IPS-15b (cell line): ENCODE measurements around the gene TRIM64.
"Not testable (repeated sequence)": the region's sequence is repeated elsewhere in the genome, so short reads cannot be mapped to it uniquely, and the experiment has no call there.

Experiments
- H3K27me3 ChIP-seq: one replicate; pipeline ENCODE4 v1.6.1; 2013; ENCODE audit warnings: low read length; ENCODE audit not compliant: control insufficient read depth, insufficient read depth
- H3K36me3 ChIP-seq: one replicate; pipeline ENCODE4 v1.6.1; 2013; ENCODE audit warnings: low read length; ENCODE audit not compliant: control insufficient read depth, insufficient read depth
- H3K4me1 ChIP-seq: one replicate; pipeline ENCODE4 v1.6.1; 2013; ENCODE audit warnings: mild to moderate bottlenecking, low read length; ENCODE audit not compliant: control insufficient read depth, insufficient read depth
- H3K4me3 ChIP-seq: one replicate; pipeline ENCODE4 v1.5.1; 2013; ENCODE audit warnings: low read depth, low read length
- H3K9ac ChIP-seq: one replicate; pipeline ENCODE4 v1.6.1; 2013; ENCODE audit warnings: low read depth, mild to moderate bottlenecking, low read length
- H3K9me3 ChIP-seq: one replicate; pipeline ENCODE4 v1.6.1; 2013; ENCODE audit warnings: mild to moderate bottlenecking, low read length; ENCODE audit not compliant: control insufficient read depth, insufficient read depth

TRIM64 gene

GRCh38 chr11:89965737-89966136 is at the start of gene TRIM64:
TSS of gene TRIM64 (plus strand) at chr11:89966037. CDS start at chr11:89968504, 2,467 bp downstream.
- H3K36me3 ChIP-seq, H3K4me3 ChIP-seq, H3K9me3 ChIP-seq, H3K27me3 ChIP-seq, H3K9ac ChIP-seq, H3K4me1 ChIP-seq: not testable (repeated sequence)

- no peak within 1 kb of the TSS for H3K9ac ChIP-seq
- no peaks in the 10 kb centered on the region for H3K27me3 ChIP-seq
Measured at GRCh38 chr11:89922195-89922660, 43.6 kb upstream of the TRIM64 start, which contains the start of gene TRIM49D1. TSS of gene TRIM49D1 (minus strand) at chr11:89922245. CDS start at chr11:89917710, 4,535 bp downstream.

GRCh38 chr11:89923764-89924163 is 42.1 kb upstream of the TRIM64 start, which contains the start of gene TRIM49D2:
TSS of gene TRIM49D2 (plus strand) at chr11:89924064. CDS start at chr11:89926762, 2,698 bp downstream.
- H3K9ac ChIP-seq, H3K4me1 ChIP-seq, H3K36me3 ChIP-seq, H3K27me3 ChIP-seq, H3K9me3 ChIP-seq, H3K4me3 ChIP-seq: not testable (repeated sequence)

More at GRCh38 chr11:89922195-89922660, 43.6 kb upstream of the TRIM64 start, which contains the start of gene TRIM49D1:
- Histone ChIP-seq H3K9me3 (no peaks in the 10 kb centered on the region), H3K4me3 (no peak within 1 kb of the TSS), H3K36me3 (no peaks in the 10 kb centered on the region), H3K4me1 (no peaks in the 10 kb centered on the region)

- not testable (repeated sequence) for H3K27me3 ChIP-seq, H3K36me3 ChIP-seq, H3K4me3 ChIP-seq, H3K4me1 ChIP-seq, H3K9me3 ChIP-seq, H3K9ac ChIP-seq
Measured at GRCh38 chr11:89960833-89961232, 5.0 kb upstream of the TRIM64 start.
